ENCODE measurements around the gene TAF12. TPM values are rescaled to one million over a fixed set of nuclear protein-coding genes. Genes with fewer than 3 reads are reported as not detected.

The TAF12 gene
- total RNA-seq, 1 experiment from 2014 or later = 18.6 TPM

- ATAC-seq (peak; percentile 34), DNase-seq (ENCODE audit: low spot score) (no peak)
- Mint-ChIP-seq H3K4me1 (peaks cover 19% of the 10 kb centered on the region), H3K27ac (peak overlapping the region; percentile 99), H3K9me3 (no peaks in the 10 kb centered on the region), H3K4me3 (peak overlapping the region; percentile 99), H3K27me3 (ENCODE audit: low read depth) (no peaks in the 10 kb centered on the region), H3K36me3 (no peaks in the 10 kb centered on the region)
- ChIA-PET POLR2A (interaction anchor here (0.6 to 2.3 kb wide), 7 partner anchors 26 to 623 kb away, joined by 5 to 15 read pairs (median 5); partner anchors contain the start of genes GMEB1 and YTHDF2), CTCF (interaction anchor here (1.0 to 2.8 kb wide), 5 partner anchors 94 to 313 kb away, joined by 4 to 19 read pairs (median 5); partner anchors contain the start of genes MED18 and YTHDF2)
- TF ChIP-seq TCF7 (CRISPR knock-in tag; IDR thresholded peaks at IDR 0.05; ENCODE audit: low read depth) (no peak), ZSCAN18 (CRISPR knock-in tag; IDR thresholded peaks at IDR 0.05) (no peak)
- TF ChIP-seq, protein P1, sequence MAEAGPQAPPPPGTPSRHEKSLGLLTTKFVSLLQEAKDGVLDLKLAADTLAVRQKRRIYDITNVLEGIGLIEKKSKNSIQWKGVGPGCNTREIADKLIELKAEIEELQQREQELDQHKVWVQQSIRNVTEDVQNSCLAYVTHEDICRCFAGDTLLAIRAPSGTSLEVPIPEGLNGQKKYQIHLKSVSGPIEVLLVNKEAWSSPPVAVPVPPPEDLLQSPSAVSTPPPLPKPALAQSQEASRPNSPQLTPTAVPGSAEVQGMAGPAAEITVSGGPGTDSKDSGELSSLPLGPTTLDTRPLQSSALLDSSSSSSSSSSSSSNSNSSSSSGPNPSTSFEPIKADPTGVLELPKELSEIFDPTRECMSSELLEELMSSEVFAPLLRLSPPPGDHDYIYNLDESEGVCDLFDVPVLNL (CRISPR knock-in tag; IDR thresholded peaks at IDR 0.05; ENCODE audit: borderline replicate concordance, low read depth) = 0 out of 2 replicates have a peak, but pooled peaks have one; percentile 36
Measured at GRCh38 chr1:28642056-28642846, 616 bp downstream of the TAF12 start.

DNA sequence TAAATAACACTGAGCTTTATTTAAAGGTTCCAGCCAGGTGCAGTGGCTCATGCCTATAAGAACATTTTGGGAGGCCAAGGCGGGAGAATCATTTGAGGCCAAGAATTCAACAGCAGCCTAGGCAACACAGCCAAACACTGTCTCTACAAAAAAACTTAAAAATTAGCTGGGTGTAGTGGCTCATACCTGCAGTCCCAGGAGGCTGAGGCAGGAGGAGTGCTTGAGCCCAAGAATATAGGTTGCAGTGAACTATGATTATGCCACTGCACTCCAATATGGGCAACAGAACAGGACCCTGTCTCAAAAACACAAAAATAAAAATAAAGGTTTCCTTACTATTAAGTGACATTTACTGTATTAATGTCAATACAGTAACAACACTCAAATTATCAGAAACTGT is 2.1 kb downstream of the TAF12 start:
- peak overlapping the region; percentile 99 for H3K4me3 Mint-ChIP-seq
- no peaks in the 10 kb centered on the region for H3K27me3 Mint-ChIP-seq (ENCODE audit: low read depth)
- CTCF ChIA-PET = interaction anchor here (0.5 to 1.3 kb wide), 6 partner anchors 60 to 1197 kb away, joined by 3 to 7 read pairs (median 4); no protein-coding TSS in a partner anchor
- 0 out of 2 replicates have a peak, but pooled peaks have one; percentile 8 for ATAC-seq
- POLR2A ChIA-PET = interaction anchor here (0.6 to 1.0 kb wide), 2 partner anchors 95 to 169 kb away, joined by 3 read pairs; no protein-coding TSS in a partner anchor
- no peak overlapping the region for H3K27ac Mint-ChIP-seq
- DNase-seq (ENCODE audit: low spot score) = no peak
- no peak for TF ChIP-seq PREB (CRISPR knock-in tag; IDR thresholded peaks at IDR 0.05; ENCODE audit: borderline replicate concordance)
- TF ChIP-seq ATF3 (CRISPR knock-in tag; conservative IDR thresholded peaks at IDR 0.05) = no peak
- no peak for TF ChIP-seq NFE2L1 (CRISPR knock-in tag; IDR thresholded peaks at IDR 0.05)
- TF ChIP-seq ZNF138 (CRISPR knock-in tag; conservative IDR thresholded peaks at IDR 0.05) = no peak
- TF ChIP-seq ZNF219 (CRISPR knock-in tag; IDR thresholded peaks at IDR 0.05; ENCODE audit: borderline replicate concordance) = no peak
- TF ChIP-seq ZNF512 (CRISPR knock-in tag; IDR thresholded peaks at IDR 0.05; ENCODE audit: borderline replicate concordance) = no peak
- TF ChIP-seq AFF4 (CRISPR knock-in tag; IDR thresholded peaks at IDR 0.05; ENCODE audit: borderline replicate concordance) = no peak
- TF ChIP-seq ZSCAN18 (CRISPR knock-in tag; IDR thresholded peaks at IDR 0.05) = no peak
- TF ChIP-seq SMAD3 (CRISPR knock-in tag; IDR thresholded peaks at IDR 0.05; ENCODE audit: borderline replicate concordance) = no peak
- no peak for TF ChIP-seq ZNF671 (CRISPR knock-in tag; IDR thresholded peaks at IDR 0.05)
- H3K36me3 Mint-ChIP-seq = no peaks in the 10 kb centered on the region
- peaks cover 19% of the 10 kb centered on the region for H3K4me1 Mint-ChIP-seq
- H3K9me3 Mint-ChIP-seq = no peaks in the 10 kb centered on the region
